ENCODE results near the gene RC3H2.

The RC3H2 gene

GRCh38 chr9:122904823-122905710 is at the start of gene RC3H2:
Gene RC3H2 (minus strand): TSS chr9:122905359. CDS start chr9:122897509, 7,850 bp downstream.
- DNase-seq (ENCODE audit: low spot score) = peak; percentile 97

- DNase-seq (ENCODE audit: low spot score) = peak; percentile 12
Observed at GRCh38 chr9:122954253-122954691, 49.1 kb upstream of the RC3H2 start.

GRCh38 chr9:122951056-122951455 is 45.9 kb upstream of the RC3H2 start:
- no peak for DNase-seq (ENCODE audit: low spot score)

- DNase-seq (ENCODE audit: low spot score) = no peak
Observed at GRCh38 chr9:122950263-122950662, 45.1 kb upstream of the RC3H2 start.

GRCh38 chr9:122949696-122950095 is 44.5 kb upstream of the RC3H2 start:
- DNase-seq (ENCODE audit: low spot score) = no peak

- no peak for DNase-seq (ENCODE audit: low spot score)
Observed at GRCh38 chr9:122948313-122948712, 43.2 kb upstream of the RC3H2 start.

- DNase-seq (ENCODE audit: low spot score) = no peak
Observed at GRCh38 chr9:122946461-122947005, 41.4 kb upstream of the RC3H2 start.

- DNase-seq (ENCODE audit: low spot score) = no peak
Observed at GRCh38 chr9:122944960-122945888, 40.1 kb upstream of the RC3H2 start.

GRCh38 chr9:122941582-122942234 is 36.5 kb upstream of the RC3H2 start:
- DNase-seq (ENCODE audit: low spot score) = peak; percentile 56

GRCh38 chr9:122940749-122941581 is 35.8 kb upstream of the RC3H2 start, which contains the start of gene RABGAP1:
Gene RABGAP1 (plus strand): TSS chr9:122941020. CDS start chr9:122957060, 16,040 bp downstream.
- peak; percentile 99 for DNase-seq (ENCODE audit: low spot score)

GRCh38 chr9:122940454-122940748 is 35.2 kb upstream of the RC3H2 start:
- no peak for DNase-seq (ENCODE audit: low spot score)

GRCh38 chr9:122939601-122940000 is 34.4 kb upstream of the RC3H2 start:
- no peak for DNase-seq (ENCODE audit: low spot score)

- no peak for DNase-seq (ENCODE audit: low spot score)
Observed at GRCh38 chr9:122936883-122937282, 31.7 kb upstream of the RC3H2 start.

- DNase-seq (ENCODE audit: low spot score) = no peak
Observed at GRCh38 chr9:122936464-122936863, 31.3 kb upstream of the RC3H2 start.

GRCh38 chr9:122931226-122932121 is 26.3 kb upstream of the RC3H2 start, which contains the start of gene ZBTB26:
Gene ZBTB26 (minus strand): TSS chr9:122931512. CDS start chr9:122919934, 11,578 bp downstream.
- DNase-seq (ENCODE audit: low spot score) = peak; percentile 98

GRCh38 chr9:122930541-122931225 is 25.5 kb upstream of the RC3H2 start:
- DNase-seq (ENCODE audit: low spot score) = no peak

GRCh38 chr9:122929796-122930354 is 24.7 kb upstream of the RC3H2 start:
- DNase-seq (ENCODE audit: low spot score) = no peak

GRCh38 chr9:122923947-122924346 is 18.8 kb upstream of the RC3H2 start:
- DNase-seq (ENCODE audit: low spot score) = no peak

- no peak for DNase-seq (ENCODE audit: low spot score)
Observed at GRCh38 chr9:122922713-122923112, 17.6 kb upstream of the RC3H2 start.
